Measurements from ENCODE around the gene TMOD4. TPM values are rescaled to one million over a fixed set of nuclear protein-coding genes. Genes with fewer than 3 reads are reported as not detected.

The TMOD4 gene
- total RNA-seq, 1 donor from 2014 or later: not detected

Other genes with a start within 250 kb of the TMOD4 start
- 15.7 TPM for gene SETDB1, start 249.6 kb downstream of the TMOD4 start, total RNA-seq
- 82.5 TPM for gene CERS2, start 201.1 kb downstream of the TMOD4 start, total RNA-seq
- gene ANXA9, start 193.7 kb downstream of the TMOD4 start, total RNA-seq: not detected
- 41.6 TPM for gene MINDY1, start 169.1 kb downstream of the TMOD4 start, total RNA-seq
- 41.3 TPM for gene PRUNE1, start 167.5 kb downstream of the TMOD4 start, total RNA-seq
- gene BNIPL, start 139.4 kb downstream of the TMOD4 start, total RNA-seq: 0.43 TPM
- gene C1orf56, start 128.2 kb downstream of the TMOD4 start, total RNA-seq: 7.3 TPM
- gene CDC42SE1, start 116.4 kb downstream of the TMOD4 start, total RNA-seq: 24.3 TPM
- 2.9 TPM for gene MLLT11, start 115.6 kb downstream of the TMOD4 start, total RNA-seq
- gene GABPB2, start 105.2 kb downstream of the TMOD4 start, total RNA-seq: 9.5 TPM
- gene SEMA6C, start 29.4 kb downstream of the TMOD4 start, total RNA-seq: 56.6 TPM
- 1.5 TPM for gene TNFAIP8L2, start 19.3 kb downstream of the TMOD4 start, total RNA-seq
- 10.7 TPM for gene LYSMD1, start 10.1 kb downstream of the TMOD4 start, total RNA-seq
- gene SCNM1, start 9.8 kb downstream of the TMOD4 start, total RNA-seq: 17.5 TPM
- 37.5 TPM for gene VPS72, start 14.2 kb upstream of the TMOD4 start, total RNA-seq
- 33.5 TPM for gene PIP5K1A, start 22.6 kb upstream of the TMOD4 start, total RNA-seq
- 138 TPM for gene PSMD4, start 78.8 kb upstream of the TMOD4 start, total RNA-seq
- gene ZNF687, start 106.3 kb upstream of the TMOD4 start, total RNA-seq: 12.4 TPM
- 41.0 TPM for gene PI4KB, start 151.4 kb upstream of the TMOD4 start, total RNA-seq
- 16.3 TPM for gene RFX5, start 171.3 kb upstream of the TMOD4 start, total RNA-seq
- gene SELENBP1, start 196.7 kb upstream of the TMOD4 start, total RNA-seq: 119 TPM
- gene PSMB4, start 223.6 kb upstream of the TMOD4 start, total RNA-seq: 177 TPM

Data from Right ventricle myocardium superior (tissue), 1 donor.